ENCODE measurements around the gene TAGLN3.

TAGLN3 gene

GRCh38 chr3:112053229-112053628, 54.5 kb downstream of the TAGLN3 start:
- DNase-seq, result no peak

- peak; percentile 64 for DNase-seq
These were observed 57.8 kb downstream of the TAGLN3 start for GRCh38 chr3:112056451-112056929.

GRCh38 chr3:112059497-112059896, 60.8 kb downstream of the TAGLN3 start:
- no peak for DNase-seq

GRCh38 chr3:112061152-112061551, 62.4 kb downstream of the TAGLN3 start:
- peak; percentile 68 for DNase-seq
